ENCODE measurements around the gene LRFN2.

LRFN2 gene

DNA sequence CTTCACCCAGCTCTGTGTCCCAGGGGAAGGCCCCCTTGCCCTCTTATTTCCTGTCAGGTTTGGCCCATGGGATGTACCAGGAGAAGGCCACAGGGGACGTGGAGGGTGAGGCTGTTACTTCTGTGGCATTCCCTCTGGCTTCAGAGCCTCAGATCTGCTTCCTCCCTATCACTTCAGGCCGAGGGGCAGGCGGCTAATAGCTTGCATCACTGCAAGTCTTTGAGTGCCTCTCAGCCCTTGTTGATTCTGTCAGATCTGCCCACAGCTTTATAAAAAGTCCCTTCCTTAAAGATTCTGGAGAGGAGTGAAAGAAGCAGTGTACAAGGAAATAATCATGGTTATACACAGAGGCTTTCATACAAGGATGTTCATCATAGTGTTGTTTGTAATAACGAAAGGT, 86.9 kb downstream of the LRFN2 start:
- no peaks in the 10 kb centered on the region for H3K27me3 ChIP-seq (ENCODE audit: control insufficient read depth, insufficient read depth, low read length)

DNA sequence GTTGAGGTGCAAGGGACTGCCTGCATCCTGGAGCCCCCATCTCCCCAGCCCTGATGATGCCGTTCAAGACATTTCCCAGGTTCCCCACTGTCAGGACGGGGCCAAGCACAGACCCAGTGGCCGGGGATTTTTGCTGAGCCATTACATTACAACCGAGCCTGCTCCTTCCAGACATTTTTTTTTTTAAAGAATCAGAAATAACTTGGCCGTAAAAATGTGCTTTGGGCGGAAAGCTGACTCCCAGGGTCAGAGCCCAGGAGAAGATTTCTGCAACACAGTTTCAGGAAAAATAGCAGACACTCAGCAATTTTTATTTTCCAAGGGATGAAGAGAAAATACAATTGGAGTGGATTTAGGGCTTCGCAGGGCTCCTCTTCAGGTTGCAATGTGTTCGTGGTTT, 87.9 kb downstream of the LRFN2 start:
- Histone ChIP-seq H3K9me3 (ENCODE audit: control insufficient read depth, insufficient read depth, low read depth, low read length) (no peaks in the 10 kb centered on the region), H3K27me3 (ENCODE audit: control insufficient read depth, insufficient read depth, low read length) (no peaks in the 10 kb centered on the region), H3K27ac (ENCODE audit: low read depth, low read length) (no peak overlapping the region), H3K9ac (ENCODE audit: low read length) (no peak overlapping the region), H3K4me1 (ENCODE audit: control insufficient read depth, insufficient read depth, low read length) (no peaks in the 10 kb centered on the region), H3K4me3 (ENCODE audit: low read depth, low read length) (no peak overlapping the region), H3K36me3 (ENCODE audit: control insufficient read depth, insufficient read depth, low read length) (no peaks in the 10 kb centered on the region)

More for the DNA sequence above, 86.9 kb downstream of the LRFN2 start:
- Histone ChIP-seq H3K9me3 (ENCODE audit: control insufficient read depth, insufficient read depth, low read depth, low read length) (no peaks in the 10 kb centered on the region), H3K4me1 (ENCODE audit: control insufficient read depth, insufficient read depth, low read length) (no peaks in the 10 kb centered on the region), H3K36me3 (ENCODE audit: control insufficient read depth, insufficient read depth, low read length) (no peaks in the 10 kb centered on the region), H3K9ac (ENCODE audit: low read length) (no peak overlapping the region), H3K4me3 (ENCODE audit: low read depth, low read length) (no peak overlapping the region), H3K27ac (ENCODE audit: low read depth, low read length) (no peak overlapping the region)

DNA sequence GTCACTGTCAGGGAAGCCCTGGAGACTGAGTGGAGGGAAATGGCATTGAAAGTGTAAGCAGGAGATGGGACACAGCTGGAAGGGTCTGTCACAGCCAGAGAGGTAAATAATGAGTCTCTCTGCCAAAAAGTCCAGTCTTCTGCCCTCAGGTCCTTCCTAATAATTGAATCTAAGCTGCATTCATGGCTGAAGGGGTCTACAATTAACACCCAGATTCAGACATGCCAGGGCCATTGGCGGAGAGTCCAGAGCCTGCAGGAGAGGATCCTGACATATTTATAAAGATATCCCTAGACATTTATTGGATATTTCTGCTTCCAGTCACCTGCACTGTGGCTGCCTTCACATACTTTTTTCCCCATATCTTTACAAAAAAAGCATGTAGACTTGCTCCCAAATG, 89.0 kb downstream of the LRFN2 start:
- H3K4me3 ChIP-seq (ENCODE audit: low read depth, low read length), result no peak overlapping the region
- H3K27me3 ChIP-seq (ENCODE audit: control insufficient read depth, insufficient read depth, low read length), result no peaks in the 10 kb centered on the region
- H3K9ac ChIP-seq (ENCODE audit: low read length), result no peak overlapping the region
- H3K36me3 ChIP-seq (ENCODE audit: control insufficient read depth, insufficient read depth, low read length), result no peaks in the 10 kb centered on the region
- no peaks in the 10 kb centered on the region for H3K9me3 ChIP-seq (ENCODE audit: control insufficient read depth, insufficient read depth, low read depth, low read length)
- H3K27ac ChIP-seq (ENCODE audit: low read depth, low read length), result no peak overlapping the region
- no peaks in the 10 kb centered on the region for H3K4me1 ChIP-seq (ENCODE audit: control insufficient read depth, insufficient read depth, low read length)

DNA sequence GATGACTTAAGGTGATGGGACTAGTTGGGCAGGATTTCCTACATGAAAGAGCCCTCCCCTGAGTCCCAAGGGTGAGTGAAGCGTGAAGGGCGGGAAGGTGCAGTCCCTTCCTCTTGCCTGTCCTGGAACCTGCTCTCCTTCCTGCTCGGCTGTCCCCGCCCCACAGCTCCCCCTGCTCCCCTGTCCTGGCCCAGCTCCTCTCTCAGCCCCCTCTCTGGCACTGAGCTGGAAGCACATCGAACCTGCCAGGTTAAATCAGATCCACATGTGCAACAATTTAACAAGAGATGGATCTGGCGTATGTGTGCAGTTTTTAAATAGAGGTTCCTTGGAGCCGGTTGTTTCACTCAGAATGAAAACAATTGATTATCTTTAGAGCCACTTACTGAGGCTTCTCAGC, 95.0 kb downstream of the LRFN2 start:
- Histone ChIP-seq H3K4me3 (ENCODE audit: low read depth, low read length) (no peak overlapping the region), H3K36me3 (ENCODE audit: control insufficient read depth, insufficient read depth, low read length) (no peaks in the 10 kb centered on the region), H3K27me3 (ENCODE audit: control insufficient read depth, insufficient read depth, low read length) (peaks cover 11% of the 10 kb centered on the region; the same call in 1 of the 2 replicates), H3K9ac (ENCODE audit: low read length) (no peak overlapping the region), H3K4me1 (ENCODE audit: control insufficient read depth, insufficient read depth, low read length) (no peaks in the 10 kb centered on the region), H3K27ac (ENCODE audit: low read depth, low read length) (no peak overlapping the region), H3K9me3 (ENCODE audit: control insufficient read depth, insufficient read depth, low read depth, low read length) (no peaks in the 10 kb centered on the region)

DNA sequence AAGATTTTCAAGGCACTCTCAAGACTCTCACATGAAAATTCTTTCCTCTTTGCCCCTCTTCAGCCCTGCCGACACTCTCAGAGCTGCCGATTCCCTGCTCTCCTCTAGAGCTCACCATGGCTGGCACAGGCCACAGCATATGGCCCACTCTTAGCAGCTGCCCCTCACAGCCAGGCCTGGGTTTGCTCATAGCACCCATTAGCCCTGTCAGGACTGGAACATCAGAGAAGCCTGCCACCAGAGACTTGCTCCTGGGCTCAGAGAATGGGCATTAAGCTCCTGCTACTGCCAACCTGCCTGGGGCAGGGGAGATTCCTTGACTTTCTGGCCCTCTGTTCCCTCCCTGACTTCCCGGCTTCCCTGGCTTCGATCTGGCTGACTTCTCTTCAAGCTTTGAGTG, 96.7 kb downstream of the LRFN2 start:
- Histone ChIP-seq H3K27ac (ENCODE audit: low read depth, low read length) (no peak overlapping the region), H3K4me3 (ENCODE audit: low read depth, low read length) (no peak overlapping the region), H3K4me1 (ENCODE audit: control insufficient read depth, insufficient read depth, low read length) (no peaks in the 10 kb centered on the region), H3K27me3 (ENCODE audit: control insufficient read depth, insufficient read depth, low read length) (peaks cover 11% of the 10 kb centered on the region; the same call in 1 of the 2 replicates), H3K9me3 (ENCODE audit: control insufficient read depth, insufficient read depth, low read depth, low read length) (no peaks in the 10 kb centered on the region), H3K9ac (ENCODE audit: low read length) (no peak overlapping the region), H3K36me3 (ENCODE audit: control insufficient read depth, insufficient read depth, low read length) (no peaks in the 10 kb centered on the region)

DNA sequence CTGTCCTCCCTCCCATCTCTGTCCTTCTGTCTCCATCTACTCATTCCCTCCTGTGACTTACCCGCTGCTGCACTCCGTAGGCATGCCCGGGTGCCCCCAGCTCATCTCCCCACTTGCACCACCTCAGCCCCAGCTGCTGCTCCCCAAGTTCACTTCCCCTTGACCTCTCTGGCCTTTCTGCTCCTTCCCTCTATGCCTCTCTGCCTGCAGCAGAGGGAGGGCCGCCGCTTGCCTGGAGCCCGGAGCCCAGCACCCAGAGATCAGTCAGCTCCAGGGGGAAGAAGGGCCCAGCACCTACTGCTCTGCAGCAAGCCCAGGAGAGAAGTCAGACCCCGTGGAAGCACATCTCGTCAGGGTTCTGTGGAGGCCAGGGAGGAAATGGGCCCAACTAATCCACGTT, 97.4 kb downstream of the LRFN2 start:
- H3K27me3 ChIP-seq (ENCODE audit: control insufficient read depth, insufficient read depth, low read length), result peaks cover 11% of the 10 kb centered on the region; the same call in 1 of the 2 replicates
- no peaks in the 10 kb centered on the region for H3K36me3 ChIP-seq (ENCODE audit: control insufficient read depth, insufficient read depth, low read length)
- H3K9ac ChIP-seq (ENCODE audit: low read length), result no peak overlapping the region

DNA sequence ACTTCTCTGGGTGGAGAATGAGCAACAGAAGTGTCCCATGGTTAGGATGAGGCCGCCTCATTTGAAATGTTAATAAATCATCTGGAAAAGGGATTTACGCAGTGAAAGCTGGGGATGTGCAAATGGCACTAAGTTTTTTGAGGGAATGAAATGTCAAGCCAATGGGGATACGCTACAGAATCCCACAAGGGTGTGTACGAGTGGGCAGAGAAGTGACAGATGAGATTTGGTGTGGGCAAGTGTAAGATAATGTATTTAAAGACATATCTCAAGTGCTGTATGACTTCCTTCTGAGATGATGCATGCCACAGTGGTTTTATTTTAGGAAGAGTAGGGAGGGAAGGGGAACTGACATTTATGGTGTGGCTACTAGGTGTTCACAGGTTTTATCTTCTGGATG, 100.6 kb downstream of the LRFN2 start:
- no peaks in the 10 kb centered on the region for H3K36me3 ChIP-seq (ENCODE audit: control insufficient read depth, insufficient read depth, low read length)
- H3K27me3 ChIP-seq (ENCODE audit: control insufficient read depth, insufficient read depth, low read length), result peaks cover 11% of the 10 kb centered on the region; the same call in 1 of the 2 replicates
- H3K27ac ChIP-seq (ENCODE audit: low read depth, low read length), result no peak overlapping the region
- no peaks in the 10 kb centered on the region for H3K4me1 ChIP-seq (ENCODE audit: control insufficient read depth, insufficient read depth, low read length)
- no peak overlapping the region for H3K9ac ChIP-seq (ENCODE audit: low read length)
- H3K4me3 ChIP-seq (ENCODE audit: low read depth, low read length), result no peak overlapping the region
- no peaks in the 10 kb centered on the region for H3K9me3 ChIP-seq (ENCODE audit: control insufficient read depth, insufficient read depth, low read depth, low read length)

More for the DNA sequence above, 97.4 kb downstream of the LRFN2 start:
- H3K4me1 ChIP-seq (ENCODE audit: control insufficient read depth, insufficient read depth, low read length), result no peaks in the 10 kb centered on the region
- no peak overlapping the region for H3K4me3 ChIP-seq (ENCODE audit: low read depth, low read length)
- H3K27ac ChIP-seq (ENCODE audit: low read depth, low read length), result no peak overlapping the region
- H3K9me3 ChIP-seq (ENCODE audit: control insufficient read depth, insufficient read depth, low read depth, low read length), result no peaks in the 10 kb centered on the region

DNA sequence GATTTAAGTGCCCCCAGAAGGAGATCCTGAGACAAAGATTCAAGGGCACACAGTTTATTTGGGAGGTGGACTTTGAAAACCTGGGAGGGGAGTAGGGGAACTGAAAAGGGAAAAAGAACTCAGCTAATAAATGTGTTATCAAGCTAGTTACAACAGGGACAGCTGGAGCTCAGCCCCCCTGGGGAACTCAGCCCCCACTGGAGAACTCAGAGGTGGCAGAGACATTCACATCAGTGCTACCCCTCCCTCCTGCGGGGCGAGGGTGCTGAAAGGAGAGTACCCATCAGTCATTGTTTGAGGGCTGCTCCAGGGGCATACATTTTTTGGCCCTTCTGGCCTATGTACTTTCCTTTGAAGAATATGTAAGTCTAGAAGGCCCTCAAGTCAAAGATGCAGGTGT, 101.4 kb downstream of the LRFN2 start:
- peaks cover 11% of the 10 kb centered on the region; the same call in 1 of the 2 replicates for H3K27me3 ChIP-seq (ENCODE audit: control insufficient read depth, insufficient read depth, low read length)
- H3K9ac ChIP-seq (ENCODE audit: low read length), result no peak overlapping the region
- no peak overlapping the region for H3K27ac ChIP-seq (ENCODE audit: low read depth, low read length)
- H3K36me3 ChIP-seq (ENCODE audit: control insufficient read depth, insufficient read depth, low read length), result no peaks in the 10 kb centered on the region
- no peaks in the 10 kb centered on the region for H3K4me1 ChIP-seq (ENCODE audit: control insufficient read depth, insufficient read depth, low read length)
- no peaks in the 10 kb centered on the region for H3K9me3 ChIP-seq (ENCODE audit: control insufficient read depth, insufficient read depth, low read depth, low read length)
- H3K4me3 ChIP-seq (ENCODE audit: low read depth, low read length), result no peak overlapping the region

DNA sequence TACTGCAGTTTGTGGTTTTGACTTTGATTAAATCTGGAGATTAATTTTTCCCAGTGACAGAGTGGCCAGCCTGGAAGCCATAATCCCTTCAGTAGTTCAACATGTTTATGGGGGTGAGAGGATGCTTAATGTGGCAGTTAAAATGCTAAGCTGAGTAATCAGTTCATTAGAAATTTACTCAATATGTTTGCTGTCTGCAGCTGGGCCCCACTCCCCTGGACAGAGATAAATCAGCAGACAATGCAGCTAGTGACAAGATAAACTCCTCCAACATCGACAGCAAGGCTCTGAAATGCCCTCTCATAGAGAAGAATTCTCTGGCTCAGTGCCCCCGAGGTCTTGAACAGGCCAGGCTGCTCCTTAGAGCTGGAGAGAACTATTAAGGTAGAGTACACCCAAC, 101.9 kb downstream of the LRFN2 start:
- no peak overlapping the region for H3K27ac ChIP-seq (ENCODE audit: low read depth, low read length)
- H3K4me1 ChIP-seq (ENCODE audit: control insufficient read depth, insufficient read depth, low read length), result no peaks in the 10 kb centered on the region
- no peak overlapping the region for H3K4me3 ChIP-seq (ENCODE audit: low read depth, low read length)
- H3K9ac ChIP-seq (ENCODE audit: low read length), result no peak overlapping the region
- H3K9me3 ChIP-seq (ENCODE audit: control insufficient read depth, insufficient read depth, low read depth, low read length), result no peaks in the 10 kb centered on the region
- 0 out of 2 replicates have a peak, but pooled peaks cover 7% of the 10 kb centered on the region for H3K27me3 ChIP-seq (ENCODE audit: control insufficient read depth, insufficient read depth, low read length)
- H3K36me3 ChIP-seq (ENCODE audit: control insufficient read depth, insufficient read depth, low read length), result no peaks in the 10 kb centered on the region

DNA sequence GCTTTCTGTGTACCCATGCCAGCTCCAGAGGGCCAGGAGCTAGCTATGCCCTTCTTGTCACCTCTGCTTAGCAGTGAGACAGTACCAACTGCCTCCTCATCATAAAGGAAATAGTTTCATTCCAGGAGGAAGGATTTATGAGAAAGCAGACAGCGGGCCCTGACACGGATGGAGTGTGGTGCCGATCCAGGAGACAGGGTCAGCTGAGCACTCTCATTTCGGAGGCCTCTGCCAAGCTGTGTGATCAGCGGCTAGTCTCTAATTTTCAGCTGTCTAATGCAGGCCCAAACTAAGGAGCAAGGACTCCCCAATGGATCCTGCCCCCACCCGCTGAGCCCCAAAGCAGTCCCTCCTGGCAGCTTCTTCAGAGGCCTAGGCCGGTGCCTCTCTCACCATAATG, 103.1 kb downstream of the LRFN2 start:
- H3K27ac ChIP-seq (ENCODE audit: low read depth, low read length), result no peak overlapping the region
- 0 out of 2 replicates have a peak, but pooled peaks cover 7% of the 10 kb centered on the region for H3K27me3 ChIP-seq (ENCODE audit: control insufficient read depth, insufficient read depth, low read length)
- no peak overlapping the region for H3K4me3 ChIP-seq (ENCODE audit: low read depth, low read length)
- no peak overlapping the region for H3K9ac ChIP-seq (ENCODE audit: low read length)
- H3K4me1 ChIP-seq (ENCODE audit: control insufficient read depth, insufficient read depth, low read length), result no peaks in the 10 kb centered on the region
- H3K36me3 ChIP-seq (ENCODE audit: control insufficient read depth, insufficient read depth, low read length), result no peaks in the 10 kb centered on the region
- no peaks in the 10 kb centered on the region for H3K9me3 ChIP-seq (ENCODE audit: control insufficient read depth, insufficient read depth, low read depth, low read length)

DNA sequence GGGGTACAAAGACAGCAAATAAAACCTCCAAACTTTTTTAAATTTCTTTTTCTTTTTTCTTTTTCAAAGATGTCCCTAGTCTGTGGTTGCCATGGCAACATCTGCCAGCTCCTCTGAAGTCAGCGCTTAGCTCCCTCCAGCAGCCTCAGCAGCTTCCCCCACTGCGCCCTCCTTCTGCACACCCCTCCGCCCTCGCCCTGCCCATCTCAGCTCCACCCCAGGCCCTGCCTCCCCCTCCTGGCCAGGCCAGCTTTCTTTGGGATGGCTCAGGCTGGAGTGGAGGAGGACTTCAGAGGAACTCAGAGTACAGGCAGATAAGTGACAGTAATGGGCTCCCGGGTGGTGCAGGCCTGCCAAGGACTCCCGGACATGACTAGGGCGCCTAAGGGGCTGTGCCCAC, 104.6 kb downstream of the LRFN2 start:
- H3K36me3 ChIP-seq (ENCODE audit: control insufficient read depth, insufficient read depth, low read length), result no peaks in the 10 kb centered on the region
- no peak overlapping the region for H3K27ac ChIP-seq (ENCODE audit: low read depth, low read length)
- H3K27me3 ChIP-seq (ENCODE audit: control insufficient read depth, insufficient read depth, low read length), result peaks cover 3% of the 10 kb centered on the region; the same call in 1 of the 2 replicates
- H3K4me1 ChIP-seq (ENCODE audit: control insufficient read depth, insufficient read depth, low read length), result peaks cover 5% of the 10 kb centered on the region
- no peaks in the 10 kb centered on the region for H3K9me3 ChIP-seq (ENCODE audit: control insufficient read depth, insufficient read depth, low read depth, low read length)
- H3K4me3 ChIP-seq (ENCODE audit: low read depth, low read length), result no peak overlapping the region
- H3K9ac ChIP-seq (ENCODE audit: low read length), result no peak overlapping the region

DNA sequence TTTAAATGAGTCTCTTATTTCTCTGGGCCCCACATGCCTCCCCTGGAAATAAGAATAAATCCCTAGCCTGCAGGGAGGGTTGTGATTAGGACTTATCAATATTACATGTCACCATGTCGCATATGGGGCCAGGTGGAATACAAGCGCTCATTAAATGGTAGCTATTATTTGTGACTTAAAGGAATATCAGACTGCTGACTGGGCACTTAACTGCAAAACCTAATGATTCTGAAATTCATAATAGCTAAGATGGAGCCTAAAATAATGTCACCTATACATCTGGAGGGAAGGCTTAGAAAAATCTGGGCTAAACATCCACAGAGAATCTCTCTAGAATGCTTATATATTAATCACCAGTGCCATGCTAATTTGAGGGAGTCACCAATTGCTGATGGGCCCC, 106.5 kb downstream of the LRFN2 start:
- no peak overlapping the region for H3K9ac ChIP-seq (ENCODE audit: low read length)
- no peaks in the 10 kb centered on the region for H3K9me3 ChIP-seq (ENCODE audit: control insufficient read depth, insufficient read depth, low read depth, low read length)
- H3K4me1 ChIP-seq (ENCODE audit: control insufficient read depth, insufficient read depth, low read length), result peaks cover 10% of the 10 kb centered on the region
- peaks cover 3% of the 10 kb centered on the region; the same call in 1 of the 2 replicates for H3K27me3 ChIP-seq (ENCODE audit: control insufficient read depth, insufficient read depth, low read length)
- no peak overlapping the region for H3K4me3 ChIP-seq (ENCODE audit: low read depth, low read length)
- H3K36me3 ChIP-seq (ENCODE audit: control insufficient read depth, insufficient read depth, low read length), result no peaks in the 10 kb centered on the region
- H3K27ac ChIP-seq (ENCODE audit: low read depth, low read length), result no peak overlapping the region

Measured in HUES6 (cell line).